CD4-positive, alpha-beta T cell treated with Interleukin-4 for 4 hours (primary cell): ENCODE measurements around the gene GYG2.
"Not testable (repeated sequence)": the region's sequence is repeated elsewhere in the genome, so short reads cannot be mapped to it uniquely, and the experiment has no call there.

Experiments
- DNase-seq: peaks from one replicate; pipeline ENCODE4 v3.0.0-alpha.2; 2020

The GYG2 gene

GRCh38 chrX:2828344-2828958 is at the start of gene GYG2:
Gene GYG2 (plus strand): TSS chrX:2828930. CDS start chrX:2830189, 1,259 bp downstream.
- DNase-seq, result no peak

GRCh38 chrX:2780472-2781225 is 48.1 kb upstream of the GYG2 start:
- DNase-seq, result not testable (repeated sequence)

DNA sequence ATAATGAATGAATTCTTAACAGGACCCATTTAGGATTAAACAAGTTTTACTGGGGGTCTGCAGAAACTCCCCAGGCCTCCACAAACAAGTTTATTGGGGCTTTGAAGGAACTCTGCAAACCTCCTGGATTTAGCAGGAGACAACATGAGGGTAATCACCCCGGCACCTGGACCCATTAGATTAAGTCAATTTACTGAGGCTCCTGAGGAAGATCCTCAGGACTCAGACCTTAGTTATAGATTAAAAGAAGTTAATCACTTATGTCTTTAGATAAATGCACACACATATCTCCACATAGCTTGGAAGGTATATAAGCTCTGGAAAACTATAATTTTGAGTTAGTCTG is 47.5 kb upstream of the GYG2 start:
- no peak for DNase-seq

GRCh38 chrX:2781698-2782097 is 47.0 kb upstream of the GYG2 start:
- no peak for DNase-seq

- DNase-seq, result no peak
Observed at GRCh38 chrX:2782171-2782570, 46.6 kb upstream of the GYG2 start.

DNA sequence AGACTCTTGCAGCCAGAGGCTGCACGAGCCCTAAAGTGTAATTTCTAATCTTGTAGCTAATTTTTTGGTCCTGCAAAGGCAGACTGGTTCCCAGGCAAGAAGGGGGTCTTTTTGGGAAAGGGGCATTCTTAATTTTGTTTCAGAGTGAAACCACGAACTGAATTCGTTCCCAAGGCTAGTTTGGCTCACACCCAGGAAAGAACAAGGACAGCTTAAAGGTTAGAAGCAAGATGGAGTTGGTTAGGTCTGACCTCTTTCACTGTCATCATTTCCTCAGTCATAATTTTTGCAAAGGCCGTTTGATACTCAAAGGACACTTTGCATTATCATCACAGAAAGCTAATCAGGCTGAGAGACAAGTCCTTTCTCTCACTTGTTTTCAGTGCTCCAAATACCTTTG is 46.0 kb upstream of the GYG2 start:
- no peak for DNase-seq

DNA sequence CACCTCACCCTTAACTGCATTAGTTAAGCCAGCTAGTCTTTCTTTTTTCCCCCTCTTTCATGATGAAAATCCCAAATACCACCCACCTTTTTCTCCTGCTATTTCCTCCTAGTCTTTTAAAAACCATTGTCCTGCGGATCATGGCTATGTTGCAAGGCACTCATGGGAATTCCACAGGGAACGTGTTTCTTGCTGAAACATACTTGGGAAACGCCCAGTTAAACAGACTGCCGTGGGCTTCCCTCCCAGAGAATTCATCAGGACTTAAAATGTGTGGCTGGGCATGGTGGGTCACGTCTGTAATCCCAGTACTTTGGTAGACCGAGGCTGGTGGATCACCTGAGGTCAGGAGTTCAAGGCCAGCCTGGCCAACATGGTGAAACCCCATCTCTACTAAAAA is 44.7 kb upstream of the GYG2 start:
- no peak for DNase-seq

DNA sequence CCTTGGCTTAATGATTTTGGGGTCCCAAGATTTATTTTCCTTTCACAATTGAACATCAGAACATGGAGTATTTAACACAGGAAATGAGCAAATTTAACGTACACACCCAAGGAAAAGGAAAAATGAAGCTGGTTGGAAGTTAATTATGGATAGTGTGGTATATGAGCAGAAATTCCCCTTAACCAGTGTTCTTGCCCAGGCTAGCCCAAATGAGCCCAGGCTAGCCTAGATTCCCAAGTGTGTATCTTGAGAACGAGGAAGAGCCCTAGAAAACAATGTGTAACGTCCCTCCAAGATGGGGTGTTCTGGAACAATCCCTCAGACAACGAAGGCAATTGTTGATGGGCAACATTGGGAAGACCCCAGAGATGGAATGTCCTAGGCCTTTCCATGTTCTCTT is 43.2 kb upstream of the GYG2 start:
- DNase-seq, result no peak

DNA sequence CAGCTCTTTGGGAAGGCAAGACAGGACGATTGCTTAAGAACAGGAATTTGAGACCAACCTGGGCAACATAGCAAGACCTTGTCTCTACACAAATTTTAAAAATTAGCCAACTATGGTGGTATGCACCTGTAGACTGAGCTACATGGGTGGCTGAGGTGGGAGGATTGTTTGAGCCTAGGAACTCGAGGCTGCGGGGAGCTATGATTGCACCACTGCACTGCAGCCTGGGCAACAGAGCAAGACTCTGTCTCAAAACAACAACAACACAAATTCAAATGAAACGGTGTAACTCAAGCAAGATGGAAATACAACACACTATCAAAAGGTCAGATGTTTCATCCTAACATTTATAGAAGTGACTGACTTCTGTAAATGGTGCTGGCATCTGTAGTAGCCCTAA is 39.8 kb upstream of the GYG2 start:
- no peak for DNase-seq

GRCh38 chrX:2789569-2789968 is 39.2 kb upstream of the GYG2 start:
- no peak for DNase-seq

DNA sequence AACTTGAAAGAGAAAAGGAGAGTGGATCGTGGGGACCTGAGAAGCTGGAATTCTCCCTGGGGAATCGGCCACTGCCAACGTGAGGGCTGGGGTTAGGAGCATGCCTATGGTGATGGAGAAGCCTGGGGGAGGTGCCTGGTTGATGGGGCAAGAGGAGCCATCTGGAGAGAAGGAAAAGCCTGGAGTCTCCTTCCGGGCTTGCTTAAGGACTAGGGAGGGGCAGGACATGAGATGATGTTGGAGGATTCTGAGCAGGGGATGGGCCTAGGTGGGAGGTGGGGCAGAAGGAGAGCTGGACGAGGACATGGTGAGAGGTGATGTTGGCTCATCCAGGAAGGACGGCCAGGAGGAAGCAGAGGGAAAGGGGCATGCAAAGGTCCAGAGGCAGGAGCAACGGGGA is 35.0 kb upstream of the GYG2 start:
- no peak for DNase-seq

DNA sequence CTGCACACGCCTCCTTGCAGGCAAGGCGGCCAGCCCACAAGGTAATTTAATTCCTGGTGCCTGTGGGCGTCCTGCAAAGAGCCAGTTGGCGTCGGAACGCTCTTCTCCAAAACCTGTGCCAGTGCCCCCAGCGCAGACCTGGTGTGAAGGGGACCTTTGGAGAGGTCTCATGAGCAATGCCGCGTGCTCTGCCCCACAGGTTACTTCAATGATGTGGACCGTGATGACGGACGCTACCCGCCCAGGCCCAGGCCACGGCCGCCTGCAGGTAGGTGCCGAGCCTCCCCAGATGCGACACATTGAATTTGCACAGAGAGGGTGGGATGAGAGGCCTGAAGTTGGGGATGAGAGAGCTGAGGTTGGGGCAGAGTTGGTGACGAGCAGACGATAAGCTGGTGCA is 34.4 kb upstream of the GYG2 start:
- no peak for DNase-seq

GRCh38 chrX:2796808-2797207 is 31.9 kb upstream of the GYG2 start:
- DNase-seq, result not testable (repeated sequence)

DNA sequence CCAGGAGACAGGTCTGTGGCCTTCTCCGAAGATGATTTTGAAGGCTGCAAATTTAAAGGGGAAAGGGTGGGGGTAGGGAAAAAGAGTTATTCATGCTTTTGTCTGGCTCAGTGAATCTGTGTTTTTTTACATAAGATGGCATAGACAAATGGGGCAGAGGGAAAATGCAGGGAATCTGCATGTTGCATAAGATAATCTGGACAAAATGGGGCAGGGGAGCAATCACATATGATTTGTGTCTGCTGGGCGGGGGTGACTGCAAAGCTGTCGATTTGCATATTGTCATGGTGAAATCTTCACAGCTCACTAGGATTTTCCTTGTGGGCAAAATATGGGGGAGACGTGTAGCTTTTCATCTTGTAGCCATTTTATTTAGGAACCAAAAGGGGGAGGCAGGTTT is 29.4 kb upstream of the GYG2 start:
- DNase-seq, result no peak

DNA sequence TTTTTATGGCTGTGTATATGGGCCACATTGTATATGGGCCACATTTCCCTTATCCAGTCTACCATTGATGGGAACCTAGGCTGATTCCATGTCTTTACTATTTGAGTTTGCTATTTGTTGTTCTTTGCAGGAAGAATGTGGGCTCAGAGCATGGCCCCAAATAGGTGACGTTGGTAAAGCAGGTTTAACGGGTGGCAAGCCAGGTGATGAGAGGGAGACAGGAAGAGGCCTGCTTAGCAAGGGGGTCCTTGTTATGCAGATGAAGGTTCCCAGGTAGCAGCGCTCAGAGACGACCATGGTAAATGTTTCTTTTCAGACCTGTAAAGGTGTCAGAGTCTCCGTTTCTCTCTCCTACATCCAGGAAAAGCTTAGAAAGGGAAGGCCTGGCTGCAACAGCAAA is 28.8 kb upstream of the GYG2 start:
- not testable (repeated sequence) for DNase-seq

- no peak for DNase-seq
Observed at GRCh38 chrX:2801223-2801622, 27.5 kb upstream of the GYG2 start.

- DNase-seq, result not testable (repeated sequence)
Observed at GRCh38 chrX:2802376-2803090, 26.2 kb upstream of the GYG2 start.

DNA sequence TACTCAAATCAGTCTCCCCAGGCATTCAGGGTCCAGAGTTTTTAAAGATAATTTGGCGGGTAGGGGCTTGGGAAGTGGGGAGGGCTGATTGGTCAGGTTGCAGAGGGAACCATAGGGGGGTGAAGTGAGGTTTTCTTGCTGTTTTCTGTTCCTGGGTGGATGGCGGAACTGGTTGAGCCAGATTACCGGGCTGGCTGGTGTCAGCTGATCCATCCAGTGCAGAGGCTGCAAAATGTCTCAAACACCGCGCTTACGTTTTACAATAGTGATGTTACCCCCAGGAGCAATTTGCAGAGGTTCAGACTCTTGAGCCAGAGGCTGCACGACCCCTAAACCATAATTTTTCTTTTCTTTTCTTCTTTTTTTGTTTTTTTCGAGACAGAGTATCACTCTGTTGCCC is 25.2 kb upstream of the GYG2 start:
- not testable (repeated sequence) for DNase-seq

DNA sequence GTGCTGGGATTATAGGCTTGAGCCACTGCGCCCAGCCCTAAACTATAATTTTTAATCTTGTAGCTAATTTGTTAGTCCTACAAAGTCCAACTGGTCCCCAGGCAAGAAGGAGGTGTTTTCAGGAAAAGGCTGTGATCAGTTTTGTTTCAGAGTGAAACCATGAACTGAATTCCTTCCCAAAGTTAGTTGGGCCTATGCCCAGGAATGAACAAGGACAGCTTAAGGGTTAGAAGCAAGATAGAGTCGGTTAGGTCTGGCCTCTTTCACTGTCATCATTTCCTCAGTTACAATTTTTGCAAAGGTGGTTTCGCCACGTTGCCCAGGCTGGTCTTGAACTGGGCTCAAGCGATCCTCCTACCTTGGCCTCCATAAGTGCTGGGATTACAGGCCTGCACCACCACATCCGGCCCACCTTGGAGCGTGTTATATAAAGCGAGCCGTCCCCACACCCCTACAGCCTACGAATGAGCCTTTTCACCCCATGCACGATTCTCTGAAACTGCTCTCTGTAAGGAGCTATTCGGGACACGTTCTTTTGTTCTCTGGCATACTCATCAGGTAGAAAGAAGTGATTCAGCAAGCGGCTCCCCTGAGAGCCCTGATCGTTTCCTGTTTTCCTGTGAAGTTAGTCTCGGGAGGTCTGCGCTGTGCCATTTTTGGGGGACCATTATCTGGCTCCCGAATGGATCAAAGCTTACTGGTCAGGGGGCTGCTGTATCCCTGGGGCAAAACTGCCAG is 24.5 kb upstream of the GYG2 start:
- DNase-seq, result not testable (repeated sequence)

- not testable (repeated sequence) for DNase-seq
Observed at GRCh38 chrX:2804858-2805257, 23.9 kb upstream of the GYG2 start.

GRCh38 chrX:2811271-2811670 is 17.5 kb upstream of the GYG2 start:
- no peak for DNase-seq

DNA sequence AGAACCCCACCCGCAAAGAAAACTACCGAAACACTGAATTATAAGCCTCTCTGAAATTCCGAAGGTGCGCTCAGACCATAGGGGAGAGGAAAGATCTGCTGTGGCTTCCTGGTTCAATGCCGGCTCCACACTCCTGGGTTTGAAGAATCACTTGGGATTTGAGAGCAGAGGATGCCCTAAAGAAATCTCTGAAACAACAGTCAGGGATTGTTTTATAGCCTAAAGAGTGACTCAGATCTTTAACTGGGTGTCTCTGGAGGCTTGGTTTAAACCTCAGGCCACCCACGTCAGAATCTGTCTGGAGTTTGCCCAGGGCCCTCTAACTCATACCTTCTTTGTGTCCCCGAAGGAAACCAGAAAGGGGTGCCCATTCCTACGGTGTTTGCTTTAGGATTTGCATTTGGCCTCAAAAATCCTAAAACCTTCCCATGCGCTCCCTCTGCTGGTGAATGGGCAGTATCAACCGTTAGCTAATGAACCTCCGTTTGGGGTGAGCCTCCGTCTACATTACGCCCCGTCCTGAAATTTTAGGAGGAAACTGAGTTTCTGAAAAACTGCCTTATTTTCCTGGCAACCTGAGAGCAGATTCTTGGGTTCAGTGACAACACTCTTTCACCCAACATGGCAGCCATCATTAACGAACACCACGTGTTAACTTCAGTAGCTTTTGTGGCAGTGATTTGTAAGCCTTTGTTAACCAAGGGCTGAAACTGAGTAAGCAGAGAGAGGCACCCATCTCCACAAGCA is 16.4 kb upstream of the GYG2 start:
- DNase-seq, result peak; percentile 44

DNA sequence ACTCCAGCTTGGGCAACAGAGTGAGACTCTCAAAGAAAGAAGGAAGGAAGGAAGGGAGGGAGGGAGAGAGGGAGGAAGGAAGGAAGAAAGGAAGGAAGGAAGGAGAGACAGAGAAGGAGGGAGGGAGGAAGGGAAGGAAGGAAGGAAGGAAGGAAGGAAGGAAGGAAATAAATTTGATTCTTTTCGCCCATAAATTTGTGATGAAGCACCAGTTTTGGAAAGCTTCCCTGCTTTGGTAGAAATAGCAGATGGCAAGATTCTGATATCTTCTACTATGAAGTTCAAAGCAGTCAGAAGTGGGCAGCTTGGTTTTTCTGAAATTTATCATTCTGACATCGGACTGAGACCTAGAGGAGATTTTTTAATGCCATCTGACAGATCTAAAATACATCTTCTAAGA is 11.7 kb upstream of the GYG2 start:
- no peak for DNase-seq
